NT2/D1 (cell line): ENCODE measurements around the gene ITPK1.

Experiments
- DNase-seq: peaks from one replicate; pipeline ENCODE4 v3.0.0-alpha.2; 2011; ENCODE audit warnings: low read depth, low spot score
- H3K27me3 ChIP-seq: 2 replicates; pipeline ENCODE4 v1.6.0; 2011; ENCODE audit warnings: mild to moderate bottlenecking; ENCODE audit not compliant: insufficient read length, insufficient read depth
- H3K36me3 ChIP-seq: 2 replicates; pipeline ENCODE4 v1.6.1; 2011; ENCODE audit warnings: mild to moderate bottlenecking, low read length, mixed read lengths; ENCODE audit not compliant: insufficient read depth, insufficient read length
- H3K4me1 ChIP-seq: 2 replicates; pipeline ENCODE4 v1.5.1; 2011; ENCODE audit not compliant: insufficient read depth, insufficient read length
- H3K4me3 ChIP-seq: 2 replicates; pipeline ENCODE4 v1.5.1; 2011; ENCODE audit warnings: low read depth; ENCODE audit not compliant: insufficient read length
- H3K9ac ChIP-seq: 2 replicates; pipeline ENCODE4 v1.6.0; 2011; ENCODE audit warnings: low read depth; ENCODE audit not compliant: insufficient read length
- H3K9me3 ChIP-seq: 2 replicates; pipeline ENCODE4 v1.5.1; 2011; ENCODE audit warnings: mild to moderate bottlenecking, low read length; ENCODE audit not compliant: insufficient read depth
- SUZ12 ChIP-seq: IDR thresholded peaks from 2 replicates; pipeline ENCODE4 v1.6.1; 2011; ENCODE audit not compliant: insufficient read length, insufficient read depth; ENCODE audit errors: extremely low read depth
- YY1 ChIP-seq: IDR thresholded peaks from 2 replicates; pipeline ENCODE4 v1.6.1; 2011; ENCODE audit not compliant: insufficient read length, insufficient read depth
- ZNF274 ChIP-seq: IDR thresholded peaks from 2 replicates; pipeline ENCODE4 v1.6.1; 2011; ENCODE audit warnings: mild to moderate bottlenecking, low read depth, low read length

Gene ITPK1

DNA sequence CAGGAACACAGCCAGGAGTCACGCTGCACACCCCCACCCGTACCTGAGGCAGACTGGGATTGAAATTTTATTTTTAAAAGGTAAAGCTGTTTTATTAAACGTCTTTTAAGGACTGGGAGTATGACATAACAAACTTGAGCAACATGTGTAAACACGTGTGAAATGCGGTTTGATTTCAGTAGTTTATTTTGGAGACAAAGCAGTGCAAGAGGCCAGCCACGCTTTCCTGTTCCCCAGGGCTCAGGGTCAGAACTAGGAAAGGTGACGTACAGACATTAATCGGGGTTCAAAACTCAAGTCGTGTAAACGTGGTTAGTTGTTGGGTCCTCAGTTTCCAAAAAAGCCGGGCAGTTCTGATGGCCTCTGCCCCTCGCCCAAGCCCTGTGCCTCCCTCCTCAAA lies 176.0 kb downstream of the ITPK1 start:
- DNase-seq: no peak
- Histone ChIP-seq H3K36me3 (no peaks in the 10 kb centered on the region), H3K9ac (no peak overlapping the region), H3K27me3 (no peaks in the 10 kb centered on the region), H3K4me1 (peaks cover 7% of the 10 kb centered on the region), H3K4me3 (no peak overlapping the region), H3K9me3 (no peaks in the 10 kb centered on the region)
- no peak for TF ChIP-seq SUZ12
- TF ChIP-seq ZNF274: no peak
- TF ChIP-seq YY1: no peak

DNA sequence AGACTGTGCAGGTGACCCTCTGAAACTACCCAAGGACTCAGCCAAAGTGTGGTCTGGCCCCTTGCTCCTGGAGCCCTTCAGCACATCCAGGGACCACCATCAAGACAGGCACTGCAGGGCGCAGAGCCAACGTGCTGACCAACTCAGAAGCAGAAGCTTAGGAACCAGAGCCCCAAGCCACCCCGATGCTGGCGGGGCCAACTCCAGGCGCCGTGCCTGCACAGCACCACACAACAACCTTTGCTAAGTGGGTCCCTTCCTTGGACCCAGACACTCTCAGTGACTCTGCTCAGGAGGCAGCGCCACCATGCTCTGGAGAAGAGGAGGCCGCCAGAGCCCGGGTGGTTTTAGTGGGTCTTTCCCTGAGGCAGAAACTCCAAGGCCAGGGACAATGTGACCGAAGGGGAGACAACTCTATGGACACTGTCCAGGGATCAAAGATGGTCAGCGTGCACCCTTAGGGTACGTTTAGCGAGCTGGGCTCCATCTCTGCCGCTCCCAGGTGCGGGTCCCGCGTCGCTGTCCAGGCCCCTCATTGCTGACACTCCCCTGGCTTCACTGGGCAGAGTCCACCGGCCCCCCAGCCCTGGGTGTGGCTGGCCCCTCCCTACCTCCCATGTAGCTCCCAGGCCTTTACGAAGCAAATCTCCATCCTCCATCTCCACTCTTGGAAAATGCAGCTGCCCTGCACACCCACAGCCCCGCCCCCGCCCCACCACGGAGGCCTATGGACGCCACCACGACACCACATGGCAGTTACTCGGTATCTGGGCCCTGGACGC lies 176.6 kb downstream of the ITPK1 start:
- H3K36me3 ChIP-seq: no peaks in the 10 kb centered on the region

DNA sequence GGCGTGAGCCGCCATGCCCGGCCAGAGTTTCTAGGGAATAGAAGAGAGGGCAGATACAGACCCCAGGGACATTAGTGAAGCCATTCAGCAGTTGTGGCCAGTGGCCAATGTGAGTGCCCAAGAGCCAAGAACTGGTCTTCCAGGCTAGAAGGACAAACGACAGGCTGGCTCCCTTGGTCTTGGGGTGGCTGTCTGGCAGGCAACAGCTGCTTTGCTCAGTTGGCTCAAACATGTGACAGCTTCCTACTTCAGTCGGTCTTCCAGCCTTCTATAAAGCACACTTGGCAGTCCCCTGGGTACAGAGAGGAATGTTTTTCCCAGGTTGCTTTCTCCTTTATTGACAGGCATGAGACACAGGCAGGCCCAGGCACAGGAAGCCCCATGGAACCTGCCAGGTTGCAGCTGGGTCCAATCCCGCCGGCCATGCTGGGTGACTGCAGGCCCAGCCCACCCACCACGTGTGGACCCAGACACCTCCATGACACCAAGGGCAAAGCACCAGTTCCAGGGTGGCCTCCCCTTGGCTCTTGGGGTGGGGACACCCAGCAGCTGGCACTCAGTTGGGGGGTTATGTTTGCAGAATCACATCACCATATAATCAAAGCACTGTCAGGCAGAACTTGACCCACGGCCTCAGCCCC lies 177.4 kb downstream of the ITPK1 start:
- no peaks in the 10 kb centered on the region for H3K9me3 ChIP-seq
- TF ChIP-seq ZNF274 (no peak), YY1 (no peak), SUZ12 (no peak)
- no peak overlapping the region for H3K4me3 ChIP-seq
- no peak for DNase-seq
- H3K4me1 ChIP-seq: peaks cover 7% of the 10 kb centered on the region
- H3K9ac ChIP-seq: no peak overlapping the region
- no peaks in the 10 kb centered on the region for H3K36me3 ChIP-seq
- no peaks in the 10 kb centered on the region for H3K27me3 ChIP-seq

More for the DNA sequence above, 176.6 kb downstream of the ITPK1 start:
- H3K9me3 ChIP-seq: no peaks in the 10 kb centered on the region
- no peak for TF ChIP-seq YY1
- no peak for TF ChIP-seq ZNF274
- no peak for TF ChIP-seq SUZ12
- no peak overlapping the region for H3K9ac ChIP-seq
- H3K27me3 ChIP-seq: no peaks in the 10 kb centered on the region
- peaks cover 7% of the 10 kb centered on the region for H3K4me1 ChIP-seq
- DNase-seq: no peak
- H3K4me3 ChIP-seq: no peak overlapping the region

DNA sequence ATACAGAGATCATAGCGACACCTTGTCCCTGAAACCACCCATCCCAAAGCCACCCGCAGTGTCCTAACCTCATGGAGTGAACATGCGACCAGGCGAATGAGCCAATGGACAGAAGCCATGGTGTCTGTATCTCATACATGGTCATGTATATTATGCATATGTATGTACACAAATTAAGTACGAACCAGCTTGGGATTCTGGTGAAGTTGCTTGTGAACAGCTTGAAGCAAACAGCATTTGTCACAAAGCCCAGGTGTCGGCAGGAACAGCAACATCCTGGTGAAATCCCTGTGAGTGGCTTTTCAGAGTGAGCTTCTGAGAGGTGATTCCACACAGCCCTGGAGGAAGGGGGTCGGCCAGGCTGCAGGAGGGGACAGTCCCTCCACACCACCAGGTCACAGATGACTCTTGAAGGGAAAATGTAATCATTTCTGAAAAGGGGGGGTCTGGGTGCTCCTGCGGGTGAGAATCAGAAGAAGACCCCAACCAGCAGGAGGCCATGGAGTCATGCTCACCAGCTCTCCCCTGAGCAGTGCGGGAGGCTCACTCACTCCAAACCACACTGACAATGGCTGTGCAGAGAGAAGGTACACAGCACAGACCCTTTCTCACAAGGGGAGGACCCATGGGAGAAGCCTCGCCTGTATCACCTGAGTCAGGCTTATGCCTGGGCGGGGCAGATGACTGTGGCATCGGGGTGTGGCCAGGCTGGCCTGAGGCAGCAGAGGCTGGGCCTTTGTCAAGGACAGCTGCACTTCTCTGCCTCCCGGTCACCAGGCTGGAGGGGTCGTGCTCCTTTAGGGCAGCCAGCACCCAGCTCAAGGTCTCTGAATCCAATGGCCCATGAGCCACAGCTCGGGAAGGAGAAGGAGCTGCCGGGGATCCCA lies 178.4 kb downstream of the ITPK1 start:
- TF ChIP-seq SUZ12: no peak
- no peak for TF ChIP-seq YY1
- TF ChIP-seq ZNF274: no peak
- H3K4me3 ChIP-seq: no peak overlapping the region
- H3K9me3 ChIP-seq: no peaks in the 10 kb centered on the region
- H3K36me3 ChIP-seq: no peaks in the 10 kb centered on the region
- peaks cover 7% of the 10 kb centered on the region for H3K4me1 ChIP-seq
- H3K27me3 ChIP-seq: no peaks in the 10 kb centered on the region
- H3K9ac ChIP-seq: no peak overlapping the region
- DNase-seq: no peak

DNA sequence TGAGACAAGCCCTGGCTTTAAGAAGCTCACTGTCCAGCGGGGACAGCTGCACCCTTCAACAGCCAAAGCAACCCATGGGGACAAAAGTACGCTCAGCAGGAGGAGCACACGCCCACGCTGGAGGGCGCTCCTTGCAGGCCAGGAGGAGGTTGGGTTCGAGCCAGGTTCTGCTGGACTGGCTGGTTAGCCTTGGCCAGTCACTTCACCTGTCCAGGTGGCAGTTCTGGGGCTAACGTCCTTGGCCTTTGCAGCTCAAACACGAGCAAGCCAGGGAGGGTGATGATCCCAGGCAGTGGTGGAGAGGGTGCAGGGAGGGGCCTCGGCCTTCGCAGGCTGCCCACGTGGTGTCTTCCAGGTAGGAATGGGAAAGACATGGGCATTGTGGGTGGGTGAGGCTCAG lies 179.6 kb downstream of the ITPK1 start:
- TF ChIP-seq ZNF274 (no peak), SUZ12 (no peak), YY1 (no peak)
- Histone ChIP-seq H3K36me3 (no peaks in the 10 kb centered on the region), H3K4me1 (no peaks in the 10 kb centered on the region), H3K9ac (no peak overlapping the region), H3K9me3 (no peaks in the 10 kb centered on the region), H3K27me3 (no peaks in the 10 kb centered on the region), H3K4me3 (no peak overlapping the region)
- no peak for DNase-seq

DNA sequence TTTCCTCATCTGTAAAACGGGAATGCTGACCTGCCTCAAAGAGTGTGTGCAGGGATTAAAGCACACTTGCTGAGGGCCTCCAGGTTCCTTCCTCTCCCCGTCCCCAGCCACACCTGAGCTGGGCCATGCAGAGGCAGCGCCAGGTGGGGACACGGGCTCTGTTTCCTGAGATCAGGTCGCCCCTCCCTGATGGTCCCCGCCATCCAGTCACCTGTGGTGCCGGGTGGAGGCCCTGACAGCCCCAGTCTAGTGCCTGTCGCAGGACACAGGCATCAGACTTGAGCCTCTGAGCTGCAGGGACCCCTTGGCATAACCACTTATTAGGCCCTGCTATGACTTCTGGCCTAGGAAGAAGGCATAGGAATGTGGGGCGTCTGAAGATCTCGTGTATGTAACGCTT lies 180.3 kb downstream of the ITPK1 start:
- no peak for DNase-seq
- Histone ChIP-seq H3K27me3 (no peaks in the 10 kb centered on the region), H3K4me1 (no peaks in the 10 kb centered on the region), H3K4me3 (no peak overlapping the region), H3K36me3 (no peaks in the 10 kb centered on the region), H3K9ac (no peak overlapping the region), H3K9me3 (no peaks in the 10 kb centered on the region)
- no peak for TF ChIP-seq SUZ12
- TF ChIP-seq ZNF274: no peak
- no peak for TF ChIP-seq YY1
